Left lung (tissue), 10 donors: ENCODE data around the gene FBXL12. TPM values are rescaled to one million over a fixed set of nuclear protein-coding genes. Genes with fewer than 3 reads are reported as not detected.
A peak's percentile ranks its signal among the peaks of the same experiment; 100 is the strongest.

Source experiments
- ATAC-seq: fragments of 200-7000 bp; cut with Tn5 transposase; one replicate; pipeline ENCODE4 v1.9.1; 2020; ENCODE audit warnings: moderate library complexity
- DNase-seq, 4 donors: peaks; one replicate each; pipeline ENCODE4 v3.0.0-alpha.2; 2013 to 2020
- H3K27ac ChIP-seq, 2 donors: fragments of 200-600 bp; sonication (generic) in 1 of 2; one replicate each; pipeline versions ENCODE4 v1.5.0 to v1.8.0; 2020 to 2021
- H3K27me3 ChIP-seq, 2 donors: fragments of 200-600 bp; sonication (generic) in 1 of 2; one replicate each; pipeline versions ENCODE4 v1.5.0 to v1.8.0; 2020 to 2021
- H3K36me3 ChIP-seq, 2 donors: fragments of 200-600 bp; sonication (generic) in 1 of 2; one replicate each; pipeline versions ENCODE4 v1.5.0 to v1.8.0; 2020 to 2021
- H3K4me1 ChIP-seq, 2 donors: fragments of 200-600 bp; one replicate each; pipeline ENCODE4 v1.8.0; 2021
- H3K4me3 ChIP-seq, 2 donors: fragments of 200-600 bp; sonication (generic) in 1 of 2; one replicate each; pipeline versions ENCODE4 v1.5.0 to v1.8.0; 2020 to 2021; ENCODE audit warnings: mild to moderate bottlenecking in 1 of 2
- H3K9me3 ChIP-seq, 2 donors: fragments of 200-600 bp; sonication (generic) in 1 of 2; one replicate each; pipeline versions ENCODE4 v1.5.0 to v1.8.0; 2020 to 2021
- intact Hi-C, 2 donors: fragments of 100-400 bp; cut with DNase I; formaldehyde crosslinking; loops; one replicate each; pipeline versions ENCODE4 v1.11.2 to v1.14.2; 2022
- polyA plus RNA-seq, 6 donors: library from polyadenylated mRNA; unstranded; fragments of 120-200 nt; gene quantifications; one replicate each; pipeline ENCODE4 v1.2.1, GENCODE V29; 2013; ENCODE audit not compliant: insufficient read length in 6 of 6
- total RNA-seq, 2 donors: library from RNA; stranded (reverse); fragmentation: NEBNext Ultra II Directional; extraction: Animal tissue kit (Norgen Biotek cat#: 25700); gene quantifications; one replicate each; pipeline ENCODE4 v1.2.1, GENCODE V29; 2021
- TF ChIP-seq, protein P1 (sequence below), 2 donors: fragments of 200-600 bp; sonication (generic) in 1 of 2; IDR thresholded peaks; one replicate each; pipeline versions ENCODE4 v1.5.0 to v1.8.0; 2021; ENCODE audit warnings: antibody characterized with exemption in 2 of 2
- donor health status: DM: no; HTN: yes; CAD: no.
- donor health status: DM: no; HTN: no; CAD: no.

FBXL12 gene
- total and polyA plus RNA-seq, 8 donors: 22.3 to 40.5 (median 33.9) TPM

GRCh38 chr19:9806803-9807202, 12.1 kb downstream of the FBXL12 start:
- intact Hi-C loops: no loop called here
- ATAC-seq: no peak
- TF ChIP-seq, protein P1, sequence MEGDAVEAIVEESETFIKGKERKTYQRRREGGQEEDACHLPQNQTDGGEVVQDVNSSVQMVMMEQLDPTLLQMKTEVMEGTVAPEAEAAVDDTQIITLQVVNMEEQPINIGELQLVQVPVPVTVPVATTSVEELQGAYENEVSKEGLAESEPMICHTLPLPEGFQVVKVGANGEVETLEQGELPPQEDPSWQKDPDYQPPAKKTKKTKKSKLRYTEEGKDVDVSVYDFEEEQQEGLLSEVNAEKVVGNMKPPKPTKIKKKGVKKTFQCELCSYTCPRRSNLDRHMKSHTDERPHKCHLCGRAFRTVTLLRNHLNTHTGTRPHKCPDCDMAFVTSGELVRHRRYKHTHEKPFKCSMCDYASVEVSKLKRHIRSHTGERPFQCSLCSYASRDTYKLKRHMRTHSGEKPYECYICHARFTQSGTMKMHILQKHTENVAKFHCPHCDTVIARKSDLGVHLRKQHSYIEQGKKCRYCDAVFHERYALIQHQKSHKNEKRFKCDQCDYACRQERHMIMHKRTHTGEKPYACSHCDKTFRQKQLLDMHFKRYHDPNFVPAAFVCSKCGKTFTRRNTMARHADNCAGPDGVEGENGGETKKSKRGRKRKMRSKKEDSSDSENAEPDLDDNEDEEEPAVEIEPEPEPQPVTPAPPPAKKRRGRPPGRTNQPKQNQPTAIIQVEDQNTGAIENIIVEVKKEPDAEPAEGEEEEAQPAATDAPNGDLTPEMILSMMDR (IDR thresholded peaks at IDR 0.05): no peak

GRCh38 chr19:9801976-9802375, 16.9 kb downstream of the FBXL12 start:
- Histone ChIP-seq H3K36me3 (peaks cover 0 to 18% of the 10 kb centered on the region in 2 donors), H3K27me3 (no peaks in the 10 kb centered on the region), H3K4me3 (no peak overlapping the region), H3K4me1 (no peaks in the 10 kb centered on the region), H3K27ac (no peak overlapping the region), H3K9me3 (no peaks in the 10 kb centered on the region)
- DNase-seq (no peak), ATAC-seq (no peak)
- TF ChIP-seq, protein P1 (IDR thresholded peaks at IDR 0.05): no peak
- intact Hi-C loops: no loop called here

More at GRCh38 chr19:9806803-9807202, 12.1 kb downstream of the FBXL12 start:
- no peak overlapping the region for H3K4me3 ChIP-seq
- H3K27me3 ChIP-seq: no peaks in the 10 kb centered on the region
- H3K27ac ChIP-seq: no peak overlapping the region
- DNase-seq: no peak
- H3K9me3 ChIP-seq: no peaks in the 10 kb centered on the region
- H3K4me1 ChIP-seq: no peaks in the 10 kb centered on the region
- peaks cover 0 to 65% of the 10 kb centered on the region in 2 donors for H3K36me3 ChIP-seq

DNA sequence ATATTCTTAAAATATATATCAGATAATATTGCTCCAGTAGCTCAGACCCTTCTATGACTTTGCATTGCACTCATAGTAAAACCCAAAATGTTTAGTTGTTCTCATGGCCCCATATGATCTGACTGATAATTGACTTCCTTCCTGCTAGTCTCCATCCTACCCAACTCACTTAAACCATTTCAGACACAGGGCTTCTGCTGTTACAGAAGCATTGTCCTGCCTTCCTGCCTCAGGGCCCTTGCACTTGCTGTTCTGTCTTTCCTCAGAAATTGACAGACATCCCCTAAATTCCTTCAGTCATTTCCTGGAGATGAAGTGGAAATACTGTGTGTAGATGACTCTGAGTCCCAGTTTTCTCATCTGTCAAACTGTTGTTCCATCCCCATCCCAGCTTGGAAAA, 19.7 kb downstream of the FBXL12 start:
- no peak for DNase-seq
- TF ChIP-seq, protein P1 (IDR thresholded peaks at IDR 0.05): no peak
- Histone ChIP-seq H3K9me3 (no peaks in the 10 kb centered on the region), H3K4me3 (no peak overlapping the region), H3K27me3 (no peaks in the 10 kb centered on the region), H3K4me1 (peaks cover 0 to 9% of the 10 kb centered on the region in 2 donors), H3K36me3 (no peaks in the 10 kb centered on the region), H3K27ac (no peak overlapping the region)
- intact Hi-C loops: loop anchor here in 1 of 2 donors (10.0 kb wide), 1 partner anchor 484 kb away; no protein-coding TSS in a partner anchor
- ATAC-seq: no peak

DNA sequence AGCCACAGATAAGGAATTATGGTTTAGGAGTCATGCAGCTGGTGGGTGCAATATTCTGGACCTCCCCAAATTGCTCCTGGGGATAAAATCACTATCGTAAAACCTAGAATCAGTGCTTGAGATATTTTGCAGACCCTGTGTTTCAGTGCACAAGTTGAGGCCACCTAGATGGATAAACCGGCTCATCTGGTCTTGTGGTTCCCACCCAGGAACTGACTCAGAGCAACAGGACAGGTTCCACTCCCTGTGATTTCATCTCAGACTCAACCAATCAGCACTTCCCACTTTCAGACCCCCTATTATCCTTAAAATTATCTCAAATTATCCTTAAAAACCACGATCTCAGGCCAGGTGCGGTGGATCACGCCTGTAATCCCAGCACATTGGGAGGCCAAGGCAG, 21.0 kb downstream of the FBXL12 start:
- no peaks in the 10 kb centered on the region for H3K9me3 ChIP-seq
- H3K27ac ChIP-seq: no peak overlapping the region
- DNase-seq: no peak
- H3K27me3 ChIP-seq: no peaks in the 10 kb centered on the region
- ATAC-seq: no peak
- peaks cover 0 to 9% of the 10 kb centered on the region in 2 donors for H3K4me1 ChIP-seq
- no peaks in the 10 kb centered on the region for H3K36me3 ChIP-seq
- H3K4me3 ChIP-seq: no peak overlapping the region
- intact Hi-C loops: loop anchor here in 1 of 2 donors (10.0 kb wide), 1 partner anchor 483 kb away; no protein-coding TSS in a partner anchor
- TF ChIP-seq, protein P1 (IDR thresholded peaks at IDR 0.05): no peak

DNA sequence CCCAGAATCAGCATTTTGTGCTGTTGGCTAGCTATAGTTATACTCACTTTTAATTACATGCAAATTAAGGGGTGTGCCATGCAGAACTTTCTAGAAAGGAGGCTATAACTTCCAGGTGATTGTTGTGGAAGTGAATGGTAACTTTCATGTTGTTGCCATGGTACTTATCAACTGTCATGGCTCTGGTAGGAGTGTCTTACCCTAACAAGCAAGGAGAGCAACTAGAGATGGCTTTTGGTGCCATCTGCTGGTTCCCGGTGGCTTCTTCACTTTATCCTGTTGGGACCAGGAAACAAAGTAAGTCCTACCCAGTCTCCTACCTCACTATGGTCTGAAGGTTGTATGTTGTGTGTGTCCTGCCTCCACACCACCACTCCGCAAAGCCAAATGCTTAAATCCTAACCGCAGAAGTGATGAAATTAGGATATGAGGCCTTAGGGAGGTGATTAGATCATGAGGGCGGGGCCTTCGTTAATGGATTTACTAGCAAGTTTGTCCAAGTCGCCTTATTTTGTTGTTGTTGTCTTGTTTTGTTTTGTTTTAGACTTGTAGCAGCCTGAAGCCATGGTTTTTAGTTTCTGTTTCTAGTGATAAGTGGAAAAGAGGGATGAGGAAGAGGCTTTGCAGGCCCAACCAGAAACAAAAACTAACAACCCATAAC, 22.6 kb downstream of the FBXL12 start:
- peak; percentile 31 for ATAC-seq
- intact Hi-C loops: loop anchor here in 1 of 2 donors (10.0 kb wide), 1 partner anchor 481 kb away; no protein-coding TSS in a partner anchor
- peak overlapping the region in 1 of 2 donors; percentile 64 for H3K27ac ChIP-seq

More for the DNA sequence above, 22.6 kb downstream of the FBXL12 start:
- H3K27me3 ChIP-seq: no peaks in the 10 kb centered on the region
- no peaks in the 10 kb centered on the region for H3K36me3 ChIP-seq
- TF ChIP-seq, protein P1 (IDR thresholded peaks at IDR 0.05): peak; percentile 63 to 78
- DNase-seq: peak in 3 of 4 donors; percentile 65 to 90 (median 76)
- H3K4me1 ChIP-seq: peaks cover 0 to 9% of the 10 kb centered on the region in 2 donors
- no peaks in the 10 kb centered on the region for H3K9me3 ChIP-seq
- H3K4me3 ChIP-seq: no peak overlapping the region
